GM03348 (cell line): ENCODE measurements around the gene RHPN2.
"Not testable (repeated sequence)": the region's sequence is repeated elsewhere in the genome, so short reads cannot be mapped to it uniquely, and the experiment has no call there.

Source experiments
- DNase-seq: peaks from one replicate; pipeline ENCODE4 v3.0.0; 2012; ENCODE audit warnings: low spot score

Gene RHPN2

GRCh38 chr19:33026602-33027001 is 38.1 kb downstream of the RHPN2 start:
- DNase-seq = not testable (repeated sequence)

- not testable (repeated sequence) for DNase-seq
These were observed 39.0 kb downstream of the RHPN2 start for GRCh38 chr19:33025468-33026238.

GRCh38 chr19:33024398-33024797 is 40.3 kb downstream of the RHPN2 start:
- no peak for DNase-seq

- DNase-seq = no peak
These were observed 42.1 kb downstream of the RHPN2 start for GRCh38 chr19:33022472-33023116.

- not testable (repeated sequence) for DNase-seq
These were observed 53.8 kb downstream of the RHPN2 start for GRCh38 chr19:33010891-33011290.

GRCh38 chr19:33008738-33009137 is 56.0 kb downstream of the RHPN2 start:
- DNase-seq = no peak

GRCh38 chr19:33005440-33005839 is 59.2 kb downstream of the RHPN2 start:
- no peak for DNase-seq

- not testable (repeated sequence) for DNase-seq
These were observed 61.2 kb downstream of the RHPN2 start for GRCh38 chr19:33003424-33004024.

GRCh38 chr19:33002126-33002865 is 62.4 kb downstream of the RHPN2 start:
- DNase-seq = not testable (repeated sequence)

- no peak for DNase-seq
These were observed 63.8 kb downstream of the RHPN2 start for GRCh38 chr19:33000910-33001309.

- no peak for DNase-seq
These were observed 64.2 kb downstream of the RHPN2 start for GRCh38 chr19:33000510-33000909.

- DNase-seq = no peak
These were observed 66.0 kb downstream of the RHPN2 start for GRCh38 chr19:32998722-32999121.

GRCh38 chr19:32997716-32998355 is 66.9 kb downstream of the RHPN2 start:
- DNase-seq = no peak

GRCh38 chr19:32997061-32997464 is 67.6 kb downstream of the RHPN2 start:
- DNase-seq = not testable (repeated sequence)

GRCh38 chr19:32995966-32996365 is 68.7 kb downstream of the RHPN2 start:
- not testable (repeated sequence) for DNase-seq

GRCh38 chr19:32988724-32989123 is 76.0 kb downstream of the RHPN2 start:
- no peak for DNase-seq

- DNase-seq = not testable (repeated sequence)
These were observed 76.4 kb downstream of the RHPN2 start for GRCh38 chr19:32988254-32988653.

- DNase-seq = not testable (repeated sequence)
These were observed 82.2 kb downstream of the RHPN2 start for GRCh38 chr19:32982488-32982887.

- not testable (repeated sequence) for DNase-seq
These were observed 84.9 kb downstream of the RHPN2 start for GRCh38 chr19:32979807-32980206.

GRCh38 chr19:32977813-32978212 is 86.9 kb downstream of the RHPN2 start:
- not testable (repeated sequence) for DNase-seq

- no peak for DNase-seq
These were observed 87.4 kb downstream of the RHPN2 start for GRCh38 chr19:32977280-32977679.
